Astrocyte of the cerebellum (primary cell): ENCODE data around the gene PCED1B.
"Not testable (repeated sequence)": the region's sequence is repeated elsewhere in the genome, so short reads cannot be mapped to it uniquely, and the experiment has no call there.

Experiments used
- DNase-seq: peaks from one replicate; pipeline ENCODE4 v3.0.0-alpha.2; 2011; ENCODE audit warnings: low read depth
- H3K4me3 ChIP-seq: 2 replicates; pipeline ENCODE4 v1.5.1; 2011; ENCODE audit warnings: mild to moderate bottlenecking, low read depth, low read length, moderate library complexity
- CTCF ChIP-seq: IDR thresholded peaks from 2 replicates; pipeline ENCODE4 v1.5.1; 2012; ENCODE audit warnings: low read length, low read depth, moderate library complexity, mild to moderate bottlenecking; ENCODE audit errors: missing control alignments
- in situ Hi-C: cut with HindIII; loops from 2 replicates; pipeline ENCODE4 v1.10.0; 2017; ENCODE audit warnings: low sequenced_read_pairs

The PCED1B gene

GRCh38 chr12:47035484-47035883 lies 43.9 kb upstream of the PCED1B start:
- DNase-seq: no peak
- TF ChIP-seq CTCF: no peak
- in situ Hi-C loops: loop anchor here (25.0 kb wide), 1 partner anchor 652 kb away; no protein-coding TSS in a partner anchor
- H3K4me3 ChIP-seq: no peak overlapping the region

- DNase-seq: no peak
- H3K4me3 ChIP-seq: no peak overlapping the region
- in situ Hi-C loops: loop anchor here (25.0 kb wide), 1 partner anchor 649 kb away; no protein-coding TSS in a partner anchor
- no peak for TF ChIP-seq CTCF
Observed at GRCh38 chr12:47038270-47038748, 41.1 kb upstream of the PCED1B start.

GRCh38 chr12:47039079-47039478 lies 40.3 kb upstream of the PCED1B start:
- in situ Hi-C loops: loop anchor here (25.0 kb wide), 1 partner anchor 648 kb away; no protein-coding TSS in a partner anchor
- TF ChIP-seq CTCF: no peak
- H3K4me3 ChIP-seq: no peak overlapping the region
- no peak for DNase-seq

- TF ChIP-seq CTCF: no peak
- H3K4me3 ChIP-seq: no peak overlapping the region
- in situ Hi-C loops: loop anchor here (25.0 kb wide), 1 partner anchor 648 kb away; no protein-coding TSS in a partner anchor
- no peak for DNase-seq
Observed at GRCh38 chr12:47039756-47040155, 39.7 kb upstream of the PCED1B start.

- TF ChIP-seq CTCF: no peak
- in situ Hi-C loops: loop anchor here (25.0 kb wide), 1 partner anchor 646 kb away; no protein-coding TSS in a partner anchor
- H3K4me3 ChIP-seq: no peak overlapping the region
- no peak for DNase-seq
Observed at GRCh38 chr12:47041327-47041726, 38.1 kb upstream of the PCED1B start.

- DNase-seq: no peak
- in situ Hi-C loops: loop anchor here (25.0 kb wide), 1 partner anchor 639 kb away; no protein-coding TSS in a partner anchor
- H3K4me3 ChIP-seq: no peak overlapping the region
- no peak for TF ChIP-seq CTCF
Observed at GRCh38 chr12:47048541-47048940, 30.9 kb upstream of the PCED1B start.

- H3K4me3 ChIP-seq, in situ Hi-C loops, DNase-seq: not testable (repeated sequence)
Observed at GRCh38 chr12:47051291-47051690, 28.1 kb upstream of the PCED1B start.
